ENCODE measurements around the gene NDP. TPM values are rescaled to one million over a fixed set of nuclear protein-coding genes. Genes with fewer than 3 reads are reported as not detected.
"Not testable (repeated sequence)": the region's sequence is repeated elsewhere in the genome, so short reads cannot be mapped to it uniquely, and the experiment has no call there.

The NDP gene
- total RNA-seq, 1 donor from 2014 or later: not detected

- no peaks in the 10 kb centered on the region for H3K27me3 ChIP-seq (ENCODE audit: low read depth)
- no peaks in the 10 kb centered on the region for H3K9me3 ChIP-seq (replicated peaks)
- no peaks in the 10 kb centered on the region for H3K4me1 ChIP-seq
- no peak overlapping the region for H3K27ac ChIP-seq (replicated peaks)
- no peak for TF ChIP-seq CTCF (IDR thresholded peaks at IDR 0.05; ENCODE audit: borderline replicate concordance)
- intact Hi-C loops (cut with micrococcal nuclease): no loop called here
- H3K36me3 ChIP-seq: no peaks in the 10 kb centered on the region
- DNase-seq: no peak
- no peak overlapping the region for H3K4me3 ChIP-seq
Measured at GRCh38 chrX:43953218-43953617, 20.0 kb downstream of the NDP start.

- intact Hi-C loops (cut with micrococcal nuclease): no loop called here
- DNase-seq: peak; percentile 18
- Histone ChIP-seq H3K27me3 (ENCODE audit: low read depth) (no peaks in the 10 kb centered on the region), H3K27ac (replicated peaks) (no peak overlapping the region), H3K4me3 (no peak overlapping the region), H3K36me3 (no peaks in the 10 kb centered on the region), H3K4me1 (no peaks in the 10 kb centered on the region), H3K9me3 (replicated peaks) (no peaks in the 10 kb centered on the region)
- peak; percentile 58 for TF ChIP-seq CTCF (IDR thresholded peaks at IDR 0.05; ENCODE audit: borderline replicate concordance)
Measured at GRCh38 chrX:43949669-43950068, 23.5 kb downstream of the NDP start.

GRCh38 chrX:43940816-43941474, 32.2 kb downstream of the NDP start:
- intact Hi-C loops (cut with micrococcal nuclease): no loop called here
- no peaks in the 10 kb centered on the region for H3K4me1 ChIP-seq

GRCh38 chrX:43939187-43939926, 33.8 kb downstream of the NDP start:
- Histone ChIP-seq H3K36me3 (no peaks in the 10 kb centered on the region), H3K27me3 (ENCODE audit: low read depth) (no peaks in the 10 kb centered on the region), H3K4me1 (no peaks in the 10 kb centered on the region)

More at GRCh38 chrX:43940816-43941474, 32.2 kb downstream of the NDP start:
- Histone ChIP-seq H3K27ac (replicated peaks) (no peak overlapping the region), H3K9me3 (replicated peaks) (no peaks in the 10 kb centered on the region), H3K4me3 (no peak overlapping the region), H3K36me3 (no peaks in the 10 kb centered on the region), H3K27me3 (ENCODE audit: low read depth) (no peaks in the 10 kb centered on the region)
- no peak for TF ChIP-seq CTCF (IDR thresholded peaks at IDR 0.05; ENCODE audit: borderline replicate concordance)
- DNase-seq: no peak

GRCh38 chrX:43922032-43922431, 51.2 kb downstream of the NDP start:
- DNase-seq; intact Hi-C loops (cut with micrococcal nuclease); H3K36me3 ChIP-seq; H3K4me3 ChIP-seq; H3K9me3 ChIP-seq (replicated peaks); H3K4me1 ChIP-seq; H3K27me3 ChIP-seq (ENCODE audit: low read depth); H3K27ac ChIP-seq (replicated peaks): not testable (repeated sequence)

More at GRCh38 chrX:43939187-43939926, 33.8 kb downstream of the NDP start:
- H3K9me3 ChIP-seq (replicated peaks): no peaks in the 10 kb centered on the region
- no peak overlapping the region for H3K27ac ChIP-seq (replicated peaks)
- peak; percentile 47 for TF ChIP-seq CTCF (IDR thresholded peaks at IDR 0.05; ENCODE audit: borderline replicate concordance)
- DNase-seq: no peak
- intact Hi-C loops (cut with micrococcal nuclease): loop anchor here (10.0 kb wide), 1 partner anchor 105 kb away; no protein-coding TSS in a partner anchor
- no peak overlapping the region for H3K4me3 ChIP-seq

GRCh38 chrX:43910772-43911171, 62.4 kb downstream of the NDP start:
- H3K36me3 ChIP-seq; intact Hi-C loops (cut with micrococcal nuclease); H3K27me3 ChIP-seq (ENCODE audit: low read depth); H3K9me3 ChIP-seq (replicated peaks); H3K4me1 ChIP-seq; H3K27ac ChIP-seq (replicated peaks); H3K4me3 ChIP-seq; DNase-seq: not testable (repeated sequence)
